Activated T-helper 1 cell treated with anti-CD3 and anti-CD28 coated beads, Interleukin-12 subunit alpha, Interleukin-12 subunit beta, Interleukin-2, Interleukin-4 antibody, amounts not matched to agents 30 ng/mL and 10 ng/mL and 1 ng/mL, durations not matched to agents 14 hours and 24 hours and 36 hours (primary cell): ENCODE results near the gene DPYSL4. TPM values are rescaled to one million over a fixed set of nuclear protein-coding genes. Genes with fewer than 3 reads are reported as not detected.
"Not testable (repeated sequence)": the region's sequence is repeated elsewhere in the genome, so short reads cannot be mapped to it uniquely, and the experiment has no call there.

ENCODE experiments used
- DNase-seq: peaks from one replicate; pipeline ENCODE4 v3.0.0; 2021; ENCODE audit warnings: low spot score
- H3K27ac Mint-ChIP-seq: one replicate; pipeline ENCODE4 v1.8.0; 2021; ENCODE audit warnings: mild to moderate bottlenecking, mixed read lengths
- H3K27me3 Mint-ChIP-seq: one replicate; pipeline ENCODE4 v1.8.0; 2022; ENCODE audit warnings: mild to moderate bottlenecking, moderate library complexity, mixed read lengths; ENCODE audit not compliant: insufficient read depth
- H3K36me3 Mint-ChIP-seq: one replicate; pipeline ENCODE4 v1.8.0; 2021; ENCODE audit warnings: low read depth, mixed read lengths
- H3K4me1 Mint-ChIP-seq: one replicate; pipeline ENCODE4 v1.8.0; 2021; ENCODE audit warnings: low read depth, mixed read lengths
- H3K4me3 Mint-ChIP-seq: one replicate; pipeline ENCODE4 v1.8.0; 2021; ENCODE audit warnings: mild to moderate bottlenecking, moderate library complexity, mixed read lengths
- H3K9me3 Mint-ChIP-seq: one replicate; pipeline ENCODE4 v1.8.0; 2021; ENCODE audit warnings: mixed read lengths
- intact Hi-C: fragments of 100-400 bp; cut with micrococcal nuclease; formaldehyde crosslinking; loops from one replicate; pipeline ENCODE4 v1.15.1; 2024
- total RNA-seq: library from RNA; stranded (reverse); gene quantifications from 2 replicates; pipeline ENCODE4 v1.2.3, GENCODE V29; 2022

The DPYSL4 gene
- total RNA-seq, 1 donor from 2014 or later, result 24.1 TPM

GRCh38 chr10:132206806-132207535, 20.2 kb downstream of the DPYSL4 start:
- no peak overlapping the region for H3K4me3 Mint-ChIP-seq
- intact Hi-C loops, result no loop called here
- H3K27me3 Mint-ChIP-seq, result no peaks in the 10 kb centered on the region
- no peaks in the 10 kb centered on the region for H3K4me1 Mint-ChIP-seq
- DNase-seq, result no peak
- no peaks in the 10 kb centered on the region for H3K36me3 Mint-ChIP-seq
- no peaks in the 10 kb centered on the region for H3K9me3 Mint-ChIP-seq
- H3K27ac Mint-ChIP-seq, result no peak overlapping the region

GRCh38 chr10:132207536-132208461, 21.1 kb downstream of the DPYSL4 start:
- intact Hi-C loops, result no loop called here
- no peaks in the 10 kb centered on the region for H3K9me3 Mint-ChIP-seq
- no peak overlapping the region for H3K27ac Mint-ChIP-seq
- H3K36me3 Mint-ChIP-seq, result no peaks in the 10 kb centered on the region
- no peaks in the 10 kb centered on the region for H3K4me1 Mint-ChIP-seq
- no peak for DNase-seq
- H3K4me3 Mint-ChIP-seq, result no peak overlapping the region
- no peaks in the 10 kb centered on the region for H3K27me3 Mint-ChIP-seq

GRCh38 chr10:132208462-132209050, 21.8 kb downstream of the DPYSL4 start:
- no peak overlapping the region for H3K27ac Mint-ChIP-seq
- H3K4me3 Mint-ChIP-seq, result no peak overlapping the region
- no peak for DNase-seq
- H3K36me3 Mint-ChIP-seq, result no peaks in the 10 kb centered on the region
- H3K27me3 Mint-ChIP-seq, result no peaks in the 10 kb centered on the region
- H3K4me1 Mint-ChIP-seq, result no peaks in the 10 kb centered on the region
- intact Hi-C loops, result no loop called here
- H3K9me3 Mint-ChIP-seq, result peaks cover 2% of the 10 kb centered on the region

- Mint-ChIP-seq H3K9me3 (peaks cover 7% of the 10 kb centered on the region), H3K4me1 (no peaks in the 10 kb centered on the region), H3K27me3 (peaks cover 3% of the 10 kb centered on the region), H3K4me3 (no peak overlapping the region), H3K27ac (no peak overlapping the region), H3K36me3 (no peaks in the 10 kb centered on the region)
- intact Hi-C loops, result no loop called here
- no peak for DNase-seq
Observed at GRCh38 chr10:132209130-132209529, 22.4 kb downstream of the DPYSL4 start.

DNA sequence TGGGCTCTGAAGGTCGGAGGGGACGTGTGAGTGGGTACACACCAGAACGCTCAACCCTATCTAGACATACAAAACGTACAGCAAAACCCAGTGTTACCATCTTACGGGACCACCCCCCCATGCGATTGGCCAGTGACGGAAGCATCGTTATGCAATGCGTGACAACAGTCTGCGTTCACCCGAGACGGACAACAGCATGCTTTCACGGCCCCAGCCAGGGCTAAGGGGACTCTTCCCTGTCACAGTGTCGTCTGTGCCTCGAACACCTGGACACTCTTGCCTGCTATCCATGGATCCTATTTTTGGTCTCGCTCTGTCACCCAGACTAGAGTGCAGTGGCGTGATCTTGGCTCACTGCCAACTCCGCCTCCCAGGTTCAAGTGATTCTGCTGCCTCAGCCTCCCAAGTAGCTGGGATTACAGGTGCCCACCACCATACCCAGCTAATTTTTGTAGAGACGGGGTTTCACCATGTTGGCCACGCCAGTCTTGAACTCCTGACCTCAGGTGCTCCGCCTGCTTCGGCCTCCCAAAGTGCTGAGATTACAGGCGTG, 23.3 kb downstream of the DPYSL4 start:
- intact Hi-C loops, result no loop called here
- Mint-ChIP-seq H3K36me3 (no peaks in the 10 kb centered on the region), H3K4me1 (no peaks in the 10 kb centered on the region), H3K27me3 (peaks cover 3% of the 10 kb centered on the region), H3K9me3 (peaks cover 14% of the 10 kb centered on the region), H3K27ac (no peak overlapping the region), H3K4me3 (no peak overlapping the region)
- DNase-seq, result no peak

GRCh38 chr10:132210766-132211165, 24.0 kb downstream of the DPYSL4 start:
- Mint-ChIP-seq H3K4me3 (no peak overlapping the region), H3K27ac (no peak overlapping the region), H3K36me3 (no peaks in the 10 kb centered on the region), H3K9me3 (peaks cover 21% of the 10 kb centered on the region), H3K4me1 (no peaks in the 10 kb centered on the region), H3K27me3 (peaks cover 3% of the 10 kb centered on the region)
- no peak for DNase-seq
- intact Hi-C loops, result no loop called here

GRCh38 chr10:132211246-132211645, 24.5 kb downstream of the DPYSL4 start:
- intact Hi-C loops, result no loop called here
- Mint-ChIP-seq H3K27ac (no peak overlapping the region), H3K9me3 (peaks cover 21% of the 10 kb centered on the region), H3K36me3 (no peaks in the 10 kb centered on the region), H3K4me1 (no peaks in the 10 kb centered on the region), H3K27me3 (peaks cover 3% of the 10 kb centered on the region), H3K4me3 (no peak overlapping the region)
- no peak for DNase-seq

GRCh38 chr10:132212816-132213215, 26.1 kb downstream of the DPYSL4 start:
- no peak overlapping the region for H3K27ac Mint-ChIP-seq
- no peaks in the 10 kb centered on the region for H3K4me1 Mint-ChIP-seq
- H3K36me3 Mint-ChIP-seq, result no peaks in the 10 kb centered on the region
- no peak overlapping the region for H3K4me3 Mint-ChIP-seq
- H3K27me3 Mint-ChIP-seq, result peaks cover 3% of the 10 kb centered on the region
- no peak for DNase-seq
- intact Hi-C loops, result no loop called here
- H3K9me3 Mint-ChIP-seq, result peaks cover 28% of the 10 kb centered on the region

GRCh38 chr10:132213917-132214316, 27.2 kb downstream of the DPYSL4 start:
- Mint-ChIP-seq H3K27ac (no peak overlapping the region), H3K4me3 (no peak overlapping the region), H3K36me3 (no peaks in the 10 kb centered on the region), H3K9me3 (peaks cover 28% of the 10 kb centered on the region), H3K4me1 (no peaks in the 10 kb centered on the region), H3K27me3 (peaks cover 3% of the 10 kb centered on the region)
- intact Hi-C loops, result no loop called here
- DNase-seq, result no peak

GRCh38 chr10:132216441-132216840, 29.7 kb downstream of the DPYSL4 start:
- H3K36me3 Mint-ChIP-seq, H3K4me1 Mint-ChIP-seq, H3K27ac Mint-ChIP-seq, DNase-seq, H3K27me3 Mint-ChIP-seq, intact Hi-C loops, H3K4me3 Mint-ChIP-seq: not testable (repeated sequence)
- peaks cover 28% of the 10 kb centered on the region for H3K9me3 Mint-ChIP-seq

DNA sequence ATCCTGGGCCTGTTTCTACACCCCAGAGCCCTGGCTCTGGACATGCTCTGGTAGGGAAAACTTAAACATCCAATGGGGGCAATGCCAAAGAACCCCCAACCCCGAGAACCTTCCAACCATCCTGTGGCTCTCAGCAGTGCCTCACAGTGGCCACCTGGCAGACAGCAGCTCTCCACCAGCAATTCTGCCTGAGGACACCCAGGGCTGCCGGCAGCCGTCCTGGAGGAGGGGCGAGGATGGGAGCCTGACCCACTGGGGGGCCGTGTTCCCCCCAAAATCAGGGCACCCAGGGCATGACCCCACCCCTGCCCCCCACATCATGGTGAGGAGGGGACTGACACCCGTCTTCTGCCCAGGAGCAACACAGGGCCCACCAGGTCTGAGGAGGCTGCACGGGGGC, 32.7 kb downstream of the DPYSL4 start:
- no peak overlapping the region for H3K27ac Mint-ChIP-seq

DNA sequence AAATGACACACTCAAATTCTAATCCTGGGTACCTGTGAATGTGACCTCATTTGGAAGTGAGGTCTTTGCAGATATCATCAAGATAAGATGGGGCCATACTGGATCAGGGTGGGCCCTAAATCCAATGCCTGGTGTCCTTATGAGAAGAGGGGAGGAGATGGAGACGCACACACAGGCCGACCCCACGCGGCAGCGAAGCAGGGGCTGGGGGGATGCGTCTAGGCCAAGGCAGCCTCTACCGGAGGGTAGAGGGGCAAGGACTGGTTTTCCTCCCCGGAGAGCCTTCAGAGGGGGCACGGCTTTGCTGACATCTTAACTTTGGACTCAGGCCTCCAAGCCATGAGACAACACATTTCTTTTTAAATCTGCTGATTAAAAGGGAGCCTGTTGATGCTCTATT, 33.3 kb downstream of the DPYSL4 start:
- Mint-ChIP-seq H3K9me3 (peaks cover 15% of the 10 kb centered on the region), H3K36me3 (no peaks in the 10 kb centered on the region)
- intact Hi-C loops, result loop anchor here (5.0 kb wide), 1 partner anchor 417 kb away; no protein-coding TSS in a partner anchor

More for the DNA sequence above, 32.7 kb downstream of the DPYSL4 start:
- Mint-ChIP-seq H3K4me1 (no peaks in the 10 kb centered on the region), H3K4me3 (no peak overlapping the region), H3K9me3 (peaks cover 19% of the 10 kb centered on the region), H3K27me3 (no peaks in the 10 kb centered on the region), H3K36me3 (no peaks in the 10 kb centered on the region)
- no peak for DNase-seq
- intact Hi-C loops, result no loop called here

More for the DNA sequence above, 33.3 kb downstream of the DPYSL4 start:
- Mint-ChIP-seq H3K27me3 (no peaks in the 10 kb centered on the region), H3K27ac (no peak overlapping the region), H3K4me1 (no peaks in the 10 kb centered on the region), H3K4me3 (no peak overlapping the region)
- no peak for DNase-seq
